Stimulated activated CD8-positive, alpha-beta memory T cell treated with anti-CD3 and anti-CD28 coated beads, Interleukin-2, amount 100 ng/mL, for 48 hours (primary cell): ENCODE measurements around the gene DNAH10.

Source experiments
- DNase-seq, 2 donors: peaks; one replicate each; pipeline ENCODE4 v3.0.0-alpha.2; 2020; ENCODE audit warnings: low read depth in 2 of 2

The DNAH10 gene

GRCh38 chr12:123744836-123745235 is 17.3 kb upstream of the DNAH10 start:
- DNase-seq, result no peak

GRCh38 chr12:123747309-123747708 is 14.8 kb upstream of the DNAH10 start:
- no peak for DNase-seq

- DNase-seq, result no peak
These were observed 13.9 kb upstream of the DNAH10 start for GRCh38 chr12:123748161-123748560.

- no peak for DNase-seq
These were observed 13.4 kb upstream of the DNAH10 start for GRCh38 chr12:123748661-123749060.

GRCh38 chr12:123749355-123749754 is 12.7 kb upstream of the DNAH10 start:
- DNase-seq, result no peak

- no peak for DNase-seq
These were observed 11.9 kb upstream of the DNAH10 start for GRCh38 chr12:123750159-123750656.

- no peak for DNase-seq
These were observed 10.1 kb upstream of the DNAH10 start for GRCh38 chr12:123752046-123752445.

GRCh38 chr12:123754041-123754772 is 7.9 kb upstream of the DNAH10 start:
- no peak for DNase-seq

- DNase-seq, result no peak
These were observed 4.5 kb upstream of the DNAH10 start for GRCh38 chr12:123757561-123757960.

- DNase-seq, result no peak
These were observed 1.7 kb upstream of the DNAH10 start for GRCh38 chr12:123760267-123760938.

- DNase-seq, result no peak
These were observed 583 bp downstream of the DNAH10 start for GRCh38 chr12:123762715-123763052.

- DNase-seq, result no peak
These were observed 992 bp downstream of the DNAH10 start for GRCh38 chr12:123763093-123763492.

GRCh38 chr12:123764109-123764508 is 2.0 kb downstream of the DNAH10 start:
- DNase-seq, result no peak

- no peak for DNase-seq
These were observed 3.5 kb downstream of the DNAH10 start for GRCh38 chr12:123765504-123766035.

GRCh38 chr12:123767613-123768012 is 5.5 kb downstream of the DNAH10 start:
- DNase-seq, result no peak

GRCh38 chr12:123771261-123771660 is 9.2 kb downstream of the DNAH10 start:
- DNase-seq, result no peak

- DNase-seq, result no peak
These were observed 10.0 kb downstream of the DNAH10 start for GRCh38 chr12:123772074-123772473.

- DNase-seq, result no peak
These were observed 11.3 kb downstream of the DNAH10 start for GRCh38 chr12:123773375-123773774.

- DNase-seq, result no peak
These were observed 17.4 kb downstream of the DNAH10 start for GRCh38 chr12:123779551-123779950.

GRCh38 chr12:123782997-123783792 is 21.1 kb downstream of the DNAH10 start:
- DNase-seq, result no peak

GRCh38 chr12:123787466-123787865 is 25.4 kb downstream of the DNAH10 start:
- DNase-seq, result no peak

- no peak for DNase-seq
These were observed 26.4 kb downstream of the DNAH10 start for GRCh38 chr12:123788541-123788940.
